BLaER1 treated with 17β-estradiol and CSF1 and Interleukin-3, amounts not matched to agents 10 nM and 100 nM (cell line): ENCODE results near the gene PITPNC1.

Source experiments
- H3K27ac ChIP-seq, 11 experiments: shearing (Covaris generic); formaldehyde crosslinking; 2 replicates each; pipeline ENCODE4 v1.8.1; 2022
- H3K27me3 ChIP-seq, 11 experiments: shearing (Covaris generic); formaldehyde crosslinking; 2 replicates each; pipeline ENCODE4 v1.8.1; 2022
- H3K36me3 ChIP-seq, 11 experiments: shearing (Covaris generic); formaldehyde crosslinking; 2 replicates each; pipeline ENCODE4 v1.8.1; 2022
- H3K4me1 ChIP-seq, 10 experiments: shearing (Covaris generic); formaldehyde crosslinking; 2 replicates each; pipeline ENCODE4 v1.8.1; 2022
- H3K4me2 ChIP-seq, 11 experiments: shearing (Covaris generic); formaldehyde crosslinking; 2 replicates each; pipeline ENCODE4 v1.8.1; 2022
- H3K4me3 ChIP-seq, 10 experiments: shearing (Covaris generic); formaldehyde crosslinking; 2 replicates each; pipeline ENCODE4 v1.8.1; 2022
- H3K9ac ChIP-seq, 11 experiments: shearing (Covaris generic); formaldehyde crosslinking; 2 replicates each; pipeline ENCODE4 v1.8.1; 2022
- H3K9me3 ChIP-seq, 11 experiments: shearing (Covaris generic); formaldehyde crosslinking; replicated peaks in 1 of 11; 2 replicates each; pipeline ENCODE4 v1.8.1; 2022
- H4K20me1 ChIP-seq, 11 experiments: shearing (Covaris generic); formaldehyde crosslinking; 2 replicates each; pipeline ENCODE4 v1.8.1; 2022
- Cebpa-rat ChIP-seq, 11 experiments: shearing (Covaris generic); IDR thresholded peaks; 2 replicates each; pipeline ENCODE4 v1.8.1; 2022

Gene PITPNC1

GRCh38 chr17:67435786-67436185, 58.7 kb downstream of the PITPNC1 start:
- no peak for TF ChIP-seq Cebpa-rat (IDR thresholded peaks at IDR 0.05)
- H3K4me1 ChIP-seq = peaks cover 80 to 99% (median 84%) of the 10 kb centered on the region in 10 experiments

GRCh38 chr17:67436233-67436632, 59.2 kb downstream of the PITPNC1 start:
- no peak for TF ChIP-seq Cebpa-rat (IDR thresholded peaks at IDR 0.05)
- Histone ChIP-seq H3K36me3 (no peaks in the 10 kb centered on the region), H3K4me3 (no peak overlapping the region), H3K27me3 (no peaks in the 10 kb centered on the region), H3K9ac (no peak overlapping the region), H3K9me3 (no peaks in the 10 kb centered on the region), H3K4me1 (peaks cover 77 to 96% (median 84%) of the 10 kb centered on the region in 10 experiments), H3K4me2 (no peak overlapping the region), H3K27ac (peak overlapping the region in 3 of 11 experiments; percentile 16 to 25 (median 19); a peak in 2 of 22 replicates), H4K20me1 (no peaks in the 10 kb centered on the region)

More at GRCh38 chr17:67435786-67436185, 58.7 kb downstream of the PITPNC1 start:
- H3K27me3 ChIP-seq = no peaks in the 10 kb centered on the region
- no peak overlapping the region for H3K9ac ChIP-seq
- H3K36me3 ChIP-seq = no peaks in the 10 kb centered on the region
- peak overlapping the region in 2 of 11 experiments; percentile 75 to 81; a peak in 2 of 22 replicates for H3K4me2 ChIP-seq
- H3K4me3 ChIP-seq = no peak overlapping the region
- H3K9me3 ChIP-seq = no peaks in the 10 kb centered on the region
- H4K20me1 ChIP-seq = no peaks in the 10 kb centered on the region
- peak overlapping the region in 4 of 11 experiments; percentile 16 to 34 (median 22); a peak in 3 of 22 replicates for H3K27ac ChIP-seq

GRCh38 chr17:67438667-67439066, 61.6 kb downstream of the PITPNC1 start:
- H3K4me1 ChIP-seq = peaks cover 75 to 97% (median 85%) of the 10 kb centered on the region in 10 experiments
- H3K4me2 ChIP-seq = peak overlapping the region in 6 of 11 experiments; percentile 28 to 88 (median 40); a peak in 5 of 22 replicates
- no peak for TF ChIP-seq Cebpa-rat (IDR thresholded peaks at IDR 0.05)
- H3K9ac ChIP-seq = no peak overlapping the region
- H3K9me3 ChIP-seq = no peaks in the 10 kb centered on the region
- H3K27ac ChIP-seq = peak overlapping the region in 3 of 11 experiments; percentile 5 to 17 (median 17); a peak in 1 of 22 replicates
- no peaks in the 10 kb centered on the region for H3K27me3 ChIP-seq
- H3K36me3 ChIP-seq = no peaks in the 10 kb centered on the region
- H4K20me1 ChIP-seq = no peaks in the 10 kb centered on the region
- H3K4me3 ChIP-seq = no peak overlapping the region

- Histone ChIP-seq H3K27me3 (no peaks in the 10 kb centered on the region), H3K9ac (0 out of 22 replicates have a peak overlapping the region, but pooled peaks of 1 of the 11 experiments have one; percentile 15)
Observed at GRCh38 chr17:67439269-67439668, 62.2 kb downstream of the PITPNC1 start.

GRCh38 chr17:67440277-67441051, 63.4 kb downstream of the PITPNC1 start:
- H3K4me1 ChIP-seq = peaks cover 57 to 83% (median 74%) of the 10 kb centered on the region in 10 experiments
- H3K27me3 ChIP-seq = no peaks in the 10 kb centered on the region
- no peaks in the 10 kb centered on the region for H4K20me1 ChIP-seq
- H3K4me3 ChIP-seq = peak overlapping the region; percentile 15 to 62 (median 46); a peak in 17 of 20 replicates
- peak overlapping the region; percentile 17 to 73 (median 63); a peak in 21 of 22 replicates for H3K9ac ChIP-seq
- H3K9me3 ChIP-seq = no peaks in the 10 kb centered on the region; a peak in 1 of 22 replicates
- peak overlapping the region; percentile 17 to 83 (median 74); a peak in 21 of 22 replicates for H3K27ac ChIP-seq
- no peak for TF ChIP-seq Cebpa-rat (IDR thresholded peaks at IDR 0.05)
- H3K36me3 ChIP-seq = no peaks in the 10 kb centered on the region
- peak overlapping the region; percentile 75 to 94 (median 82) for H3K4me2 ChIP-seq

More at GRCh38 chr17:67439269-67439668, 62.2 kb downstream of the PITPNC1 start:
- no peaks in the 10 kb centered on the region for H3K36me3 ChIP-seq
- peaks cover 69 to 93% (median 85%) of the 10 kb centered on the region in 10 experiments for H3K4me1 ChIP-seq
- TF ChIP-seq Cebpa-rat (IDR thresholded peaks at IDR 0.05) = no peak
- H3K27ac ChIP-seq = 0 out of 22 replicates have a peak overlapping the region, but pooled peaks of 1 of the 11 experiments have one; percentile 74
- H4K20me1 ChIP-seq = no peaks in the 10 kb centered on the region
- no peak overlapping the region for H3K4me3 ChIP-seq
- H3K4me2 ChIP-seq = peak overlapping the region in 6 of 11 experiments; percentile 2 to 90 (median 56); a peak in 5 of 22 replicates
- H3K9me3 ChIP-seq = no peaks in the 10 kb centered on the region

- Histone ChIP-seq H3K4me2 (peak overlapping the region; percentile 75 to 94 (median 82)), H3K4me3 (peak overlapping the region; percentile 15 to 62 (median 46); a peak in 17 of 20 replicates), H3K36me3 (no peaks in the 10 kb centered on the region), H3K27me3 (no peaks in the 10 kb centered on the region), H4K20me1 (no peaks in the 10 kb centered on the region), H3K9me3 (peaks cover 0 to 5% (median 0%) of the 10 kb centered on the region in 11 experiments; a peak in 3 of 22 replicates), H3K9ac (peak overlapping the region; percentile 17 to 73 (median 63); a peak in 21 of 22 replicates), H3K4me1 (peaks cover 50 to 81% (median 70%) of the 10 kb centered on the region in 10 experiments), H3K27ac (peak overlapping the region; percentile 17 to 83 (median 74); a peak in 21 of 22 replicates)
- no peak for TF ChIP-seq Cebpa-rat (IDR thresholded peaks at IDR 0.05)
Observed at GRCh38 chr17:67441052-67441895, 64.2 kb downstream of the PITPNC1 start.

- peak overlapping the region; percentile 17 to 83 (median 74); a peak in 19 of 22 replicates for H3K27ac ChIP-seq
- H3K4me3 ChIP-seq = peak overlapping the region in 4 of 10 experiments; percentile 31 to 62 (median 42); a peak in 5 of 20 replicates
- no peaks in the 10 kb centered on the region for H4K20me1 ChIP-seq
- peaks cover 0 to 9% (median 0%) of the 10 kb centered on the region in 11 experiments; a peak in 3 of 22 replicates for H3K9me3 ChIP-seq
- peaks cover 45 to 75% (median 66%) of the 10 kb centered on the region in 10 experiments for H3K4me1 ChIP-seq
- H3K9ac ChIP-seq = peak overlapping the region in 7 of 11 experiments; percentile 46 to 73 (median 66); a peak in 11 of 22 replicates
- TF ChIP-seq Cebpa-rat (IDR thresholded peaks at IDR 0.05) = no peak
- H3K36me3 ChIP-seq = no peaks in the 10 kb centered on the region
- no peaks in the 10 kb centered on the region for H3K27me3 ChIP-seq
- peak overlapping the region; percentile 75 to 94 (median 82) for H3K4me2 ChIP-seq
Observed at GRCh38 chr17:67441896-67442219, 64.8 kb downstream of the PITPNC1 start.
